Loucy (cell line): ENCODE measurements around the gene VPS51.

ENCODE experiments used
- H2AFZ ChIP-seq: fragments of 200-600 bp; sonication (generic); 2 replicates; pipeline ENCODE4 v1.6.0; 2016; ENCODE audit warnings: antibody characterized with exemption, mild to moderate bottlenecking, low read length, moderate library complexity
- H3F3A ChIP-seq: fragments of 200-600 bp; 2 replicates; pipeline ENCODE4 v1.6.0; 2016; ENCODE audit warnings: antibody characterized with exemption, low read depth, mild to moderate bottlenecking
- H3K27me3 ChIP-seq: fragments of 200-600 bp; sonication (generic); 2 replicates; pipeline ENCODE4 v1.6.1; 2014; ENCODE audit warnings: low read length, mild to moderate bottlenecking; ENCODE audit not compliant: insufficient read depth, poor library complexity, severe bottlenecking
- H3K36me3 ChIP-seq: fragments of 200-600 bp; sonication (generic); 2 replicates; pipeline ENCODE4 v1.6.1; 2016; ENCODE audit warnings: low read length; ENCODE audit not compliant: insufficient read depth
- H3K4me1 ChIP-seq: fragments of 200-600 bp; sonication (generic); 2 replicates; pipeline ENCODE4 v1.5.1; 2014; ENCODE audit warnings: low read length, mild to moderate bottlenecking; ENCODE audit not compliant: insufficient read depth, poor library complexity, severe bottlenecking
- H3K4me2 ChIP-seq: fragments of 200-600 bp; sonication (generic); 2 replicates; pipeline ENCODE4 v1.6.0; 2014; ENCODE audit warnings: antibody characterized with exemption, low read length, low read depth, mild to moderate bottlenecking; ENCODE audit not compliant: poor library complexity, severe bottlenecking
- H3K4me3 ChIP-seq: fragments of 200-600 bp; sonication (generic); 2 replicates; pipeline ENCODE4 v1.5.1; 2014; ENCODE audit warnings: low read length, mild to moderate bottlenecking, mixed read lengths; ENCODE audit not compliant: poor library complexity, severe bottlenecking
- H3K79me2 ChIP-seq: fragments of 200-600 bp; sonication (generic); 2 replicates; pipeline ENCODE4 v1.6.1; 2014; ENCODE audit warnings: low read length; ENCODE audit not compliant: insufficient read depth
- H3K9ac ChIP-seq: fragments of 200-600 bp; sonication (generic); 2 replicates; pipeline ENCODE4 v1.6.0; 2014; ENCODE audit warnings: mild to moderate bottlenecking, low read depth, low read length, moderate library complexity; ENCODE audit not compliant: poor library complexity, severe bottlenecking
- H3K9me2 ChIP-seq: fragments of 200-600 bp; sonication (generic); replicated peaks from 2 replicates; pipeline ENCODE4 v1.6.1; 2016; ENCODE audit warnings: low read depth, low read length, mixed read lengths
- H3K9me3 ChIP-seq: fragments of 200-600 bp; sonication (generic); 2 replicates; pipeline ENCODE4 v1.6.1; 2014; ENCODE audit warnings: mild to moderate bottlenecking, antibody characterized with exemption, low read length, low read depth; ENCODE audit not compliant: insufficient read depth
- H4K20me1 ChIP-seq: fragments of 200-600 bp; sonication (generic); 2 replicates; pipeline ENCODE4 v1.6.0; 2014; ENCODE audit warnings: antibody characterized with exemption, low read length, mild to moderate bottlenecking; ENCODE audit not compliant: insufficient read depth, poor library complexity, severe bottlenecking
- EZH2phosphoT487 ChIP-seq: fragments of 200-600 bp; IDR thresholded peaks from 2 replicates; pipeline ENCODE4 v1.6.1; 2018; ENCODE audit warnings: antibody characterized with exemption, mild to moderate bottlenecking, moderate library complexity, borderline replicate concordance
- TF ChIP-seq, protein P1 (sequence below): fragments of 200-600 bp; sonication (generic); conservative IDR thresholded peaks from 2 replicates; pipeline ENCODE4 v1.5.1; 2014; ENCODE audit warnings: mild to moderate bottlenecking, antibody characterized with exemption, low read length

VPS51 gene

GRCh38 chr11:65119670-65119995, 23.6 kb downstream of the VPS51 start:
- Histone ChIP-seq H3F3A (peaks cover 4% of the 10 kb centered on the region), H3K27me3 (no peaks in the 10 kb centered on the region), H2AFZ (no peak overlapping the region), H3K36me3 (peaks cover 18% of the 10 kb centered on the region; the same call in 1 of the 2 replicates), H3K9me3 (no peaks in the 10 kb centered on the region), H3K79me2 (peaks cover 69% of the 10 kb centered on the region), H3K9ac (peak overlapping the region; percentile 96), H3K4me1 (peaks cover 32% of the 10 kb centered on the region), H3K4me3 (no peak overlapping the region), H3K4me2 (no peak overlapping the region), H4K20me1 (peaks cover 24% of the 10 kb centered on the region), H3K9me2 (no peaks in the 10 kb centered on the region)
- no peak for TF ChIP-seq EZH2phosphoT487
- TF ChIP-seq, protein P1, sequence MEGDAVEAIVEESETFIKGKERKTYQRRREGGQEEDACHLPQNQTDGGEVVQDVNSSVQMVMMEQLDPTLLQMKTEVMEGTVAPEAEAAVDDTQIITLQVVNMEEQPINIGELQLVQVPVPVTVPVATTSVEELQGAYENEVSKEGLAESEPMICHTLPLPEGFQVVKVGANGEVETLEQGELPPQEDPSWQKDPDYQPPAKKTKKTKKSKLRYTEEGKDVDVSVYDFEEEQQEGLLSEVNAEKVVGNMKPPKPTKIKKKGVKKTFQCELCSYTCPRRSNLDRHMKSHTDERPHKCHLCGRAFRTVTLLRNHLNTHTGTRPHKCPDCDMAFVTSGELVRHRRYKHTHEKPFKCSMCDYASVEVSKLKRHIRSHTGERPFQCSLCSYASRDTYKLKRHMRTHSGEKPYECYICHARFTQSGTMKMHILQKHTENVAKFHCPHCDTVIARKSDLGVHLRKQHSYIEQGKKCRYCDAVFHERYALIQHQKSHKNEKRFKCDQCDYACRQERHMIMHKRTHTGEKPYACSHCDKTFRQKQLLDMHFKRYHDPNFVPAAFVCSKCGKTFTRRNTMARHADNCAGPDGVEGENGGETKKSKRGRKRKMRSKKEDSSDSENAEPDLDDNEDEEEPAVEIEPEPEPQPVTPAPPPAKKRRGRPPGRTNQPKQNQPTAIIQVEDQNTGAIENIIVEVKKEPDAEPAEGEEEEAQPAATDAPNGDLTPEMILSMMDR, result no peak

GRCh38 chr11:65120831-65121230, 24.8 kb downstream of the VPS51 start:
- Histone ChIP-seq H3K4me1 (peaks cover 32% of the 10 kb centered on the region), H3K9me3 (no peaks in the 10 kb centered on the region), H3K27me3 (no peaks in the 10 kb centered on the region), H2AFZ (no peak overlapping the region), H3K4me2 (peak overlapping the region; percentile 99), H4K20me1 (peaks cover 24% of the 10 kb centered on the region), H3K4me3 (peak overlapping the region; percentile 92), H3K9me2 (no peaks in the 10 kb centered on the region), H3K9ac (peak overlapping the region; percentile 96), H3K79me2 (peaks cover 77% of the 10 kb centered on the region), H3F3A (peaks cover 4% of the 10 kb centered on the region), H3K36me3 (peaks cover 21% of the 10 kb centered on the region; the same call in 1 of the 2 replicates)
- TF ChIP-seq, protein P1, result no peak
- no peak for TF ChIP-seq EZH2phosphoT487

GRCh38 chr11:65121447-65121864, 25.4 kb downstream of the VPS51 start:
- no peak for TF ChIP-seq EZH2phosphoT487
- TF ChIP-seq, protein P1, result no peak

More at GRCh38 chr11:65121447-65121864, 25.4 kb downstream of the VPS51 start:
- Histone ChIP-seq H3K4me3 (peak overlapping the region; percentile 92), H3F3A (peaks cover 4% of the 10 kb centered on the region), H3K4me2 (peak overlapping the region; percentile 99), H3K9ac (peak overlapping the region; percentile 96), H3K4me1 (peaks cover 30% of the 10 kb centered on the region), H2AFZ (no peak overlapping the region), H3K36me3 (peaks cover 26% of the 10 kb centered on the region; the same call in 1 of the 2 replicates), H3K27me3 (no peaks in the 10 kb centered on the region), H3K79me2 (peaks cover 71% of the 10 kb centered on the region), H3K9me2 (no peaks in the 10 kb centered on the region), H3K9me3 (no peaks in the 10 kb centered on the region), H4K20me1 (peaks cover 24% of the 10 kb centered on the region)
